Measurements from ENCODE around the gene RAPGEF4.

Gene RAPGEF4

DNA sequence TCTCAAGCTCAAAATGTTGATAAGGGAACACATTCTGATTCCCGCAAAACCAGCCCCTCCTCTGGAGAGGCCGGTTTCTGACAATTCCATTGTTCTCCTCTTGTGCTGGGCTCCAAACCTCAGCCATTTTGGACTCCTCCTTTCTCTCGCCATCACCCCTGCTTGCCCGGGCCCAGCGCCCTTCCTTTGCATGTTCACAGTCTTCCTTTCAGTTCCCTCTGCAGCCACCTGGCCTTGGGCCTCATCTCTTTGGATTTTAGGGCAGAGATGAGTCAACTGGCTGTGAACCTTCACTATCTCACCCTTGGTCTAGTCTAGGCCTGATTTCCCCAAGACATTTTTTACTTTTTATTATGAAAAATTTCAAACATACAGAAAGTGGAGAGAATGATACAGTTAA is 184.1 kb downstream of the RAPGEF4 start:
- no peak overlapping the region for H3K4me3 ChIP-seq (ENCODE audit: low read depth, low read length)
- TF ChIP-seq, protein P1, sequence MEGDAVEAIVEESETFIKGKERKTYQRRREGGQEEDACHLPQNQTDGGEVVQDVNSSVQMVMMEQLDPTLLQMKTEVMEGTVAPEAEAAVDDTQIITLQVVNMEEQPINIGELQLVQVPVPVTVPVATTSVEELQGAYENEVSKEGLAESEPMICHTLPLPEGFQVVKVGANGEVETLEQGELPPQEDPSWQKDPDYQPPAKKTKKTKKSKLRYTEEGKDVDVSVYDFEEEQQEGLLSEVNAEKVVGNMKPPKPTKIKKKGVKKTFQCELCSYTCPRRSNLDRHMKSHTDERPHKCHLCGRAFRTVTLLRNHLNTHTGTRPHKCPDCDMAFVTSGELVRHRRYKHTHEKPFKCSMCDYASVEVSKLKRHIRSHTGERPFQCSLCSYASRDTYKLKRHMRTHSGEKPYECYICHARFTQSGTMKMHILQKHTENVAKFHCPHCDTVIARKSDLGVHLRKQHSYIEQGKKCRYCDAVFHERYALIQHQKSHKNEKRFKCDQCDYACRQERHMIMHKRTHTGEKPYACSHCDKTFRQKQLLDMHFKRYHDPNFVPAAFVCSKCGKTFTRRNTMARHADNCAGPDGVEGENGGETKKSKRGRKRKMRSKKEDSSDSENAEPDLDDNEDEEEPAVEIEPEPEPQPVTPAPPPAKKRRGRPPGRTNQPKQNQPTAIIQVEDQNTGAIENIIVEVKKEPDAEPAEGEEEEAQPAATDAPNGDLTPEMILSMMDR (IDR thresholded peaks at IDR 0.05; ENCODE audit: borderline replicate concordance, insufficient read depth, low read depth, low read length) = no peak

DNA sequence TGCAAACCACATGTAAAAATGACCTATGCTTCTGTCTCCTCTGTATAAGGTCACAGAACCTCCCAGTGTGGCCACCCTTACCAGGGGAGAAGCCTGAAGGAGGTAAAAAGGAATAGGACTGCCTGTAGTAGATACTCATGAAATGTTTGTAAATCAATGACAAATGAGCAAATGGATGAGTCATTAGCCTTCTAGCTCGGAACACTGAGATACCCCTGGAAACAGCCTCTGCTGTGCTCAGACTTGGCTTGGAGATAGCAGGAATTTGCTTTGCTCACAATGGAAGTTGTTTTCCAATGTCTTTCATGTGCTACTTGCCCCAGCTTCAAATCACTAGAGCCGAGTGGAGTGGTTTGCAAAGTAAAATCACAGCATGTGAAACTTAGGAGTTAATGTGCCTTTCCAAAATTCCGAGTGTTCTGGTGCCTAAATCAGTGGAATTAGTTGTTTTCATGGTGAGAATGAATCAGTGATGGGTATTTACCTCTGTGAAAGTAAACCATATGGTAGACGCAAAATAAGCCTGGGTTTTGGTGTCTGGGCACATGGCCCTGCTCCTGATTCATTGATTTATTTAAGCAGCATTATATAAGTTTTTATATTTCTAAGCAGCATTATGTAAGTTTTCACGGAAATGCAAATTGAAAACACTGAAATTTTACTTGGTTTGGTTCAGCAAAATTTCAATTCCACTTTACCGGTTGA is 186.0 kb downstream of the RAPGEF4 start:
- TF ChIP-seq, protein P1 (IDR thresholded peaks at IDR 0.05; ENCODE audit: borderline replicate concordance, insufficient read depth, low read depth, low read length) = no peak

DNA sequence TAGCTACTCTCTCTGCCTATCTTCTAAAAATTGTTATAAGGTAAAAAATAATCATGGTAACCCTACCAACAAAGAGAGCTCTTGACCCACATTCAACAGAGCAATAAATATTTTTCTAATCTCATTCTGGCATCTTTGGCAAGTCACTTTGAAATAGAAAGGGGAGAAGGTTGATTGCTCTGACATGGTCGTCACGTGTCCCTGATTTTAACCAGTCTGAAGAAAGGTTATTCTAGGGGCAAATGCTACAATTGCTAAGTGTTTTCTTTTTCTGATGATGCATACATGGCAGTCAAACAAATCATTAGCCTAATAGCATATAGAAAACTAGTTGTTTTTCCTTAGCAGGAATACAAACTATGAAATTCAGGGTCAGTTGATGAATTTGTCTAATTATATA is 186.7 kb downstream of the RAPGEF4 start:
- H3K4me3 ChIP-seq (ENCODE audit: low read depth, low read length) = no peak overlapping the region
- TF ChIP-seq, protein P1 (IDR thresholded peaks at IDR 0.05; ENCODE audit: borderline replicate concordance, insufficient read depth, low read depth, low read length) = no peak

More for the DNA sequence above, 186.0 kb downstream of the RAPGEF4 start:
- H3K4me3 ChIP-seq (ENCODE audit: low read depth, low read length) = no peak overlapping the region

DNA sequence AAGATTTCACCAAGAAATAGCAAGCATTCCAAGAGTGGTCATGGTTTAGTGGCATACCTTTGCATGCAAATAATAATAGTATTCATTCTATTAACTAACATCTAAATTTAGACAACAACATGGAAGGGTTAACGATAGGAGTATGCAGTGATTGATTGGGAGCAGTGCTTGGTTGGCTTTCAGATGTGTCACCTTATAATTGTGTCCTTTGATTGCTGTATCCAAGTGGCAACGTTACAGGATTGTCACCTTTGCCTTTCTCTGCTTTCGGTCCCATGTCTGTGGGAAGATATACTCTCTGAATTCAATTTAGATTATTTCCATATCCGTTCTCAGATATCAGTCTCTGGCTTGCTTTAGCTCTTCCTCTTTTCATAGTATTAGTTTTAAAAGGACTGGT is 187.2 kb downstream of the RAPGEF4 start:
- H3K4me3 ChIP-seq (ENCODE audit: low read depth, low read length) = no peak overlapping the region
- TF ChIP-seq, protein P1 (IDR thresholded peaks at IDR 0.05; ENCODE audit: borderline replicate concordance, insufficient read depth, low read depth, low read length) = no peak

DNA sequence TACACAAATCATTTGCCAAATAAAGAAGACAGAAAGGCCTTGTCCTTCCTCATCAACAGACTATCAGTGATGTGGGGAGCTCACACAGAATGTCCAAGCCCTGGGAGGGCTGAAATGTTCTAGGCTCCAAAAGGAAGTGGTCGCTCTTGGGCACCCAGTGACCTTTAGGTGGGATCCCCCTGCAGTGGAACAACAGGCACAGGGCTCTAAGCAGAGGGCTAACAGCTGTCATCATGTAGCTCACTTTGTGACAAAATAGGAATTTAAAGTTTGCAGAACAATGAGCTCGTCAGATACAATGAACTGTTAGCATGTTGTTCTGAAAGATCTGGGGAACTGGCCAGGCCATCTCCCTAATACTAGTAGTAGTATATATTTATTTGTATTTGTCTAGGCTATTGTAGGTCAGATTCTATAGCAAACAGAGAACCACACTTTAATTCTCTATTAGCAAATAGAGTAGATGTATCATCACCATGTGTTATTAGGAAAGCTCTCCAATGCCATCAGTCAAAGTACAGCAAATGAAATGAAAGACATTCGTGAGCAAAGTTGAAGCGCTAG is 188.5 kb downstream of the RAPGEF4 start:
- TF ChIP-seq, protein P1 (IDR thresholded peaks at IDR 0.05; ENCODE audit: borderline replicate concordance, insufficient read depth, low read depth, low read length) = no peak
- no peak overlapping the region for H3K4me3 ChIP-seq (ENCODE audit: low read depth, low read length)

DNA sequence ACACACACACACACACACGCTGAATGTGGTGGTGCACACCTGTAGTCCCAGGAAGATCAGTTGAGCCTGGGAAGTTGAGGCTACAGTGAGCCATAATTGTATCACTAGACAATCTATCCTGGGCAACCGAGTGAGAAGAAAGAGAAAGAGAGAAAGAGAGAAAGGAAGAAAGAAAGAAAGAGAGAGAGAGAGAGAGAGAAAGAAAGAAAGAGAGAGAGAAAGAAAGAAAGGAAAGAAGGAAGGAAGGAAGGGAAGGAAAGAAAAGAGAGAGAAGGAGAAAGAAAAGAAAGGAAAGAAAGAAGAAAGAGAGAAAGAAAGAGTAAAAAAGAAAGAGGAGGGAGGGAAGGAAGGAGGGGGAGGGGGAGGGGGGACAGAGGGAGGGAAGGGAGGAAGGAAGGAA is 190.0 kb downstream of the RAPGEF4 start:
- TF ChIP-seq, protein P1 (IDR thresholded peaks at IDR 0.05; ENCODE audit: borderline replicate concordance, insufficient read depth, low read depth, low read length) = no peak

More for the DNA sequence above, 190.0 kb downstream of the RAPGEF4 start:
- no peak overlapping the region for H3K4me3 ChIP-seq (ENCODE audit: low read depth, low read length)

All from GM12875 (cell line).